Tibial nerve (tissue), 4 donors: ENCODE data around the gene INPP5A.

Experiments
- CTCF ChIP-seq, 5 experiments: fragments of 200-600 bp in 3 of 5; fragments of 450-650 bp in 2 of 5; sonication (generic) in 3 of 5; IDR thresholded peaks; one replicate each; pipeline ENCODE4 v1.5.1; 2016 to 2019; ENCODE audit warnings: antibody characterized with exemption in 5 of 5, mild to moderate bottlenecking in 3 of 5, moderate library complexity in 2 of 5
- EP300 ChIP-seq, 2 donors: sonication (generic); formaldehyde crosslinking; IDR thresholded peaks; one replicate each; pipeline ENCODE4 v1.6.1; 2017; ENCODE audit warnings: antibody characterized with exemption in 2 of 2, mild to moderate bottlenecking in 1 of 2

GRCh38 chr10:132590094-132590751 is 52.6 kb downstream of the INPP5A start:
- TF ChIP-seq CTCF (IDR thresholded peaks at IDR 0.05) = no peak
- no peak for TF ChIP-seq EP300 (IDR thresholded peaks at IDR 0.05)
